GM19099 (cell line): ENCODE results near the gene COPS9.

ENCODE experiments used
- POLR2A ChIP-seq: IDR thresholded peaks from 3 replicates; pipeline ENCODE4 v1.6.1; 2011; ENCODE audit warnings: low read depth; ENCODE audit not compliant: insufficient read length; ENCODE audit errors: extremely low read depth

The COPS9 gene

GRCh38 chr2:240136013-240136670, at the start of gene COPS9:
TSS of gene COPS9 (minus strand) at chr2:240136305. CDS start at chr2:240136284, 21 bp downstream.
- peak; percentile 88 for TF ChIP-seq POLR2A

GRCh38 chr2:240184656-240185055, 48.6 kb upstream of the COPS9 start:
- no peak for TF ChIP-seq POLR2A

GRCh38 chr2:240183875-240184590, 47.9 kb upstream of the COPS9 start:
- no peak for TF ChIP-seq POLR2A

GRCh38 chr2:240183006-240183874, 47.1 kb upstream of the COPS9 start:
- no peak for TF ChIP-seq POLR2A

- TF ChIP-seq POLR2A, result no peak
Observed at GRCh38 chr2:240182476-240182875, 46.4 kb upstream of the COPS9 start.

GRCh38 chr2:240182001-240182400, 45.9 kb upstream of the COPS9 start:
- TF ChIP-seq POLR2A, result no peak

GRCh38 chr2:240179941-240180666, 44.0 kb upstream of the COPS9 start:
- no peak for TF ChIP-seq POLR2A

- no peak for TF ChIP-seq POLR2A
Observed at GRCh38 chr2:240179186-240179815, 43.2 kb upstream of the COPS9 start.

GRCh38 chr2:240178564-240178963, 42.5 kb upstream of the COPS9 start:
- no peak for TF ChIP-seq POLR2A

- no peak for TF ChIP-seq POLR2A
Observed at GRCh38 chr2:240174496-240174895, 38.4 kb upstream of the COPS9 start.

- TF ChIP-seq POLR2A, result no peak
Observed at GRCh38 chr2:240172071-240172895, 36.2 kb upstream of the COPS9 start.

GRCh38 chr2:240170883-240171282, 34.8 kb upstream of the COPS9 start:
- no peak for TF ChIP-seq POLR2A

GRCh38 chr2:240170354-240170735, 34.2 kb upstream of the COPS9 start:
- no peak for TF ChIP-seq POLR2A
